Erythroblast (primary cell): ENCODE results near the gene SLC25A46.

Experiments
- GATA1 ChIP-seq: IDR thresholded peaks from 2 replicates; pipeline ENCODE4 v1.6.1; 2011; ENCODE audit warnings: low read depth, mild to moderate bottlenecking, control low read depth, low read length, moderate library complexity
- POLR2A ChIP-seq: IDR thresholded peaks from 2 replicates; pipeline ENCODE4 v1.6.1; 2011; ENCODE audit warnings: mild to moderate bottlenecking, low read length

DNA sequence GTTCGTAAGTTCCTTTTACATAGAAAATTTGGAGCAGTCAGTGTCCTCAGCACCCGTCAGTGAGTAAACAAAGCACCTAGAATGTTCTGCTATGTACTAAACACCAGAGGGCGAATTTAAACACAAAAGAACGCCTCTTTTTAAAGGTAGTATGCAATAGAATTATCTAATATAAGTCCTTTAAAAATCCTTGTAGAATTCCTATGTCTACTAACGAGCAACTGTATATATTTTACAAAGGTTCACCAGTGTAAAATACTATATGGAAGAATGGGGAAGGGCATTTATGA, 11.8 kb upstream of the SLC25A46 start:
- no peak for TF ChIP-seq POLR2A
- no peak for TF ChIP-seq GATA1
